HEK293 (cell line): ENCODE results near the gene SNRNP40.

Experiments
- CTCF ChIA-PET: fragments of 350-600 bp; formaldehyde crosslinking; extraction: SDS; loops from one replicate; lab custom pipeline; 2021; ENCODE audit warnings: antibody characterized with exemption; lab: Yijun Ruan, JAX
- POLR2A ChIA-PET: fragments of 300-600 bp; formaldehyde crosslinking; extraction: SDS; loops from one replicate; lab custom pipeline; 2020; ENCODE audit warnings: antibody characterized with exemption, inconsistent platforms; lab: Yijun Ruan, JAX
- H3K27ac ChIP-seq: fragments of 200-500 bp; sonication (Bioruptor generic); 2 replicates; pipeline ENCODE4 v1.5.1; 2014; ENCODE audit warnings: low read depth, low read length, control low read depth, inconsistent platforms; ENCODE audit errors: extremely low read depth
- H3K36me3 ChIP-seq, 2 experiments: fragments of 200-500 bp in 1 of 2; sonication (Bioruptor generic) in 1 of 2; 1 replicate in 1 of 2; 2 replicates in 1 of 2; pipeline ENCODE4 v1.5.1; 2014 to 2017; ENCODE audit warnings: inconsistent platforms in 2 of 2, low read length in 2 of 2; ENCODE audit not compliant: control insufficient read depth in 2 of 2, insufficient read depth in 1 of 2
- H3K4me1 ChIP-seq: fragments of 200-500 bp; sonication (Bioruptor generic); 2 replicates; pipeline ENCODE4 v1.5.1; 2014; ENCODE audit warnings: mild to moderate bottlenecking, low read length, inconsistent platforms; ENCODE audit not compliant: control insufficient read depth, insufficient read depth
- H3K4me3 ChIP-seq: 2 replicates; pipeline ENCODE4 v1.5.1; 2011; ENCODE audit warnings: low read depth, mild to moderate bottlenecking, control low read depth, low read length, moderate library complexity
- H3K9me3 ChIP-seq: fragments of 200-500 bp; sonication (Bioruptor generic); 2 replicates; pipeline ENCODE4 v1.5.1; 2014; ENCODE audit warnings: low read depth, low read length, inconsistent platforms; ENCODE audit not compliant: control insufficient read depth, insufficient read depth
- MYNN ChIP-seq: fragments of 450-650 bp; formaldehyde crosslinking; IDR thresholded peaks from 2 replicates; pipeline ENCODE4 v1.5.1; 2016; ENCODE audit warnings: missing biosample characterization, missing genetic modification characterization, borderline replicate concordance
- SP2 ChIP-seq: fragments of 450-650 bp; formaldehyde crosslinking; IDR thresholded peaks from 2 replicates; pipeline ENCODE4 v1.5.1; 2016; ENCODE audit warnings: missing biosample characterization, missing genetic modification characterization
- ZFHX2 ChIP-seq: fragments of 450-650 bp; formaldehyde crosslinking; conservative IDR thresholded peaks from 2 replicates; pipeline ENCODE4 v1.5.1; 2016; ENCODE audit warnings: missing biosample characterization, missing genetic modification characterization
- ZFP37 ChIP-seq: fragments of 450-650 bp; formaldehyde crosslinking; IDR thresholded peaks from 2 replicates; pipeline ENCODE4 v1.5.1; 2016; ENCODE audit warnings: missing biosample characterization, missing genetic modification characterization
- ZNF10 ChIP-seq: fragments of 450-650 bp; formaldehyde crosslinking; IDR thresholded peaks from 2 replicates; pipeline ENCODE4 v1.5.1; 2017; ENCODE audit warnings: missing biosample characterization, missing genetic modification characterization
- ZNF174 ChIP-seq: fragments of 450-650 bp; formaldehyde crosslinking; IDR thresholded peaks from 2 replicates; pipeline ENCODE4 v1.5.0; 2017; ENCODE audit warnings: missing biosample characterization, mild to moderate bottlenecking, missing genetic modification characterization
- ZNF24 ChIP-seq: fragments of 450-650 bp; formaldehyde crosslinking; IDR thresholded peaks from 2 replicates; pipeline ENCODE4 v1.5.1; 2016; ENCODE audit warnings: missing biosample characterization, missing genetic modification characterization
- ZNF335 ChIP-seq: fragments of 450-650 bp; formaldehyde crosslinking; conservative IDR thresholded peaks from 2 replicates; pipeline ENCODE4 v1.5.1; 2016; ENCODE audit warnings: missing biosample characterization, missing genetic modification characterization
- ZNF501 ChIP-seq: fragments of 450-650 bp; formaldehyde crosslinking; IDR thresholded peaks from 2 replicates; pipeline ENCODE4 v1.5.1; 2016; ENCODE audit warnings: missing biosample characterization, missing genetic modification characterization
- ZNF585B ChIP-seq: fragments of 450-650 bp; formaldehyde crosslinking; IDR thresholded peaks from 2 replicates; pipeline ENCODE4 v1.5.1; 2016; ENCODE audit warnings: missing biosample characterization, missing genetic modification characterization
- ZNF658 ChIP-seq: fragments of 450-650 bp; formaldehyde crosslinking; IDR thresholded peaks from 2 replicates; pipeline ENCODE4; 2016; ENCODE audit warnings: missing biosample characterization, missing genetic modification characterization
- TF ChIP-seq, protein P1 (sequence below): fragments of 450-650 bp; formaldehyde crosslinking; IDR thresholded peaks from 2 replicates; pipeline ENCODE4 v1.5.1; 2017; ENCODE audit warnings: missing biosample characterization, missing genetic modification characterization
- TF ChIP-seq, protein P2 (sequence below): fragments of 450-650 bp; formaldehyde crosslinking; IDR thresholded peaks from 2 replicates; pipeline ENCODE4 v1.5.1; 2016; ENCODE audit warnings: missing biosample characterization, missing genetic modification characterization
- TF ChIP-seq, protein P3 (sequence below): fragments of 450-650 bp; formaldehyde crosslinking; IDR thresholded peaks from 2 replicates; pipeline ENCODE4 v1.5.1; 2016; ENCODE audit warnings: missing biosample characterization, missing genetic modification characterization
- TF ChIP-seq, protein P4 (sequence below): fragments of 450-650 bp; formaldehyde crosslinking; IDR thresholded peaks from 2 replicates; pipeline ENCODE4 v1.5.1; 2016; ENCODE audit warnings: missing biosample characterization, missing genetic modification characterization
- TF ChIP-seq, protein P5 (sequence below): fragments of 450-650 bp; formaldehyde crosslinking; conservative IDR thresholded peaks from 2 replicates; pipeline ENCODE4 v1.5.1; 2016; ENCODE audit warnings: low read depth, missing biosample characterization, missing genetic modification characterization

Gene SNRNP40

DNA sequence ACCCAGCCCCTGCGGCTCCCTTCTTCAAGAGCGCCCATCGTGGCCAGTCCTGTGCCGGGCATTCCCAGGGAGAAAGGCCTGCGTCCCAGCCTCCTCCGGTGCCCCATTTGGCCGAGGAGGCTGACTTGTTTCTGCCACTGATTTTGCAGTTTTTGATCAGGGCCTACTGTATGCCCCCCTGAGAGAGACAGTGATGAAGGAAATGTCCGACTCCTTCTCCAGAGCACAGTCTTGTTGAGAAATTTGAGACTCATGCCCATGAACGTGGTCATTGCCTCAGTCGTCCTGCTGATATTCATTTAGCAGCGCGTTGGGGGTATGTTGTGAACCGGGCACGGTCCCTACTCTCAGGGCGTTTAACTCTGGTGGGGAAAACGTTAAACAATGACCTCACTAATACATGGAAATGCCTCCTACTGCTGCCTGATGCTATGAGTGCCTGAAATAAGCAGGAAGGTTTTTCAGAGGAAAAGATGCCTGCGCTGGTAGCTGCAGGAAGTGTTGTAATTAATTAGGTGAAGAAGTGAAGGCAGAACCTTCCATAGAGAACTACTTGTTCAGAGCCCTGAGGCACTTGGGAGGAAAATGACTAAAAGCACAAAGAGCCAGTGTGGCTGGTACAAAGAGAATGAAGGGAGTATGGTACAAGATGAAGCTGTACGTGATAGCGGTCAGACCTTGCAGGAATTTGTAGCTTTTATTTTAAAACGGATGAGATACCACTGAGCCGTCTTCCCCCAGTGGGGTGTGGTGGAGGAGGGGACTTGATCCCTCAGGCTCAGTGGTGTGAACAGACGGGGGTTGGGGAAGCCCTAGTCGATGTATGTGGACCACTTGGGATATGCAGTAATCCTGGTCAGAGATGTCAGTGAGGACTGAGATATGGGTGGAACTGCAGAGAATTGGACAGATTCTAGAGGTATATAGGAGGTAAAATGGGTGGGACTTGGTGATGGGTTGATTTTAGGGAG lies 974 bp upstream of the SNRNP40 start (continued):
- TF ChIP-seq, protein P1, sequence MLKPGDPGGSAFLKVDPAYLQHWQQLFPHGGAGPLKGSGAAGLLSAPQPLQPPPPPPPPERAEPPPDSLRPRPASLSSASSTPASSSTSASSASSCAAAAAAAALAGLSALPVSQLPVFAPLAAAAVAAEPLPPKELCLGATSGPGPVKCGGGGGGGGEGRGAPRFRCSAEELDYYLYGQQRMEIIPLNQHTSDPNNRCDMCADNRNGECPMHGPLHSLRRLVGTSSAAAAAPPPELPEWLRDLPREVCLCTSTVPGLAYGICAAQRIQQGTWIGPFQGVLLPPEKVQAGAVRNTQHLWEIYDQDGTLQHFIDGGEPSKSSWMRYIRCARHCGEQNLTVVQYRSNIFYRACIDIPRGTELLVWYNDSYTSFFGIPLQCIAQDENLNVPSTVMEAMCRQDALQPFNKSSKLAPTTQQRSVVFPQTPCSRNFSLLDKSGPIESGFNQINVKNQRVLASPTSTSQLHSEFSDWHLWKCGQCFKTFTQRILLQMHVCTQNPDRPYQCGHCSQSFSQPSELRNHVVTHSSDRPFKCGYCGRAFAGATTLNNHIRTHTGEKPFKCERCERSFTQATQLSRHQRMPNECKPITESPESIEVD (tag by site-specific recombination): no peak
- TF ChIP-seq SP2 (tag by site-specific recombination) (0 out of 2 replicates have a peak, but pooled peaks have one; percentile 12), ZFP37 (tag by site-specific recombination) (peak; percentile 19; the same call in 1 of the 2 replicates), MYNN (0 out of 2 replicates have a peak, but pooled peaks have one; percentile 12), ZNF24 (tag by site-specific recombination) (peak; percentile 63; the same call in 1 of the 2 replicates), ZNF174 (no peak), ZNF501 (tag by site-specific recombination) (peak; percentile 47), ZNF335 (tag by site-specific recombination) (peak; percentile 82), ZNF10 (peak; percentile 67; the same call in 1 of the 2 replicates)
- TF ChIP-seq, protein P2, sequence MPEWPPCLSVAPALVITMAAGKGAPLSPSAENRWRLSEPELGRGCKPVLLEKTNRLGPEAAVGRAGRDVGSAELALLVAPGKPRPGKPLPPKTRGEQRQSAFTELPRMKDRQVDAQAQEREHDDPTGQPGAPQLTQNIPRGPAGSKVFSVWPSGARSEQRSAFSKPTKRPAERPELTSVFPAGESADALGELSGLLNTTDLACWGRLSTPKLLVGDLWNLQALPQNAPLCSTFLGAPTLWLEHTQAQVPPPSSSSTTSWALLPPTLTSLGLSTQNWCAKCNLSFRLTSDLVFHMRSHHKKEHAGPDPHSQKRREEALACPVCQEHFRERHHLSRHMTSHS (tag by site-specific recombination): no peak
- TF ChIP-seq, protein P3, sequence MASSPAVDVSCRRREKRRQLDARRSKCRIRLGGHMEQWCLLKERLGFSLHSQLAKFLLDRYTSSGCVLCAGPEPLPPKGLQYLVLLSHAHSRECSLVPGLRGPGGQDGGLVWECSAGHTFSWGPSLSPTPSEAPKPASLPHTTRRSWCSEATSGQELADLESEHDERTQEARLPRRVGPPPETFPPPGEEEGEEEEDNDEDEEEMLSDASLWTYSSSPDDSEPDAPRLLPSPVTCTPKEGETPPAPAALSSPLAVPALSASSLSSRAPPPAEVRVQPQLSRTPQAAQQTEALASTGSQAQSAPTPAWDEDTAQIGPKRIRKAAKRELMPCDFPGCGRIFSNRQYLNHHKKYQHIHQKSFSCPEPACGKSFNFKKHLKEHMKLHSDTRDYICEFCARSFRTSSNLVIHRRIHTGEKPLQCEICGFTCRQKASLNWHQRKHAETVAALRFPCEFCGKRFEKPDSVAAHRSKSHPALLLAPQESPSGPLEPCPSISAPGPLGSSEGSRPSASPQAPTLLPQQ (tag by site-specific recombination): 0 out of 2 replicates have a peak, but pooled peaks have one; percentile 7

DNA sequence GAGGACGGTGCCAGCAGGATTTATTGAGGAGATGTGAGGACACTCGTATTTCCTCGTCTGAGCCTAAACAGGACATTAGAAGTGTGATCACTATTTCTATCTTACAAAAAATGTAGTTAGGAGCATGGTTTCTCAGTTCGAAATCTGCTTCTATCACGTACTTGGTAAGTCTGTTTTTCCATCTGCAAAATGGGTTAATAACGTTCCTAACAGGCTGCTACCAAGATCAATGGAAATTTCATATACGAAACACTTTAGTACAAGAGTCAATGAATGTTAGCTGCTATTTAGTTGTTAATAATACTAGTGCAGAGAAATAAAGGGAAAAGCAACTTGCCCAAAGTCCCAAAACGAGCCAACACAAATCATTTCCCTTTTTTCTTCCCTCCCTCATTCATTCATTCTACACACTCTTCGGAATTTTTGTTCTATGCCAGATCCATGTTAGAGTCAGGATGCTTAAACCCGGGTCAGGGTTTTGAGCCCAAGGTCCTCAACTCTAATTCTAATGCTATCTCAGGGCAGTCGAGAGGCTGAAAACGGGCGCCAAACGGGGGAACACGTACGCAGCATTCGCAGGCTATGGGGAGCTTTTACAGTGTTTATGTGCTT lies 608 bp downstream of the SNRNP40 start:
- CTCF ChIA-PET: interaction anchor here (1.0 to 2.5 kb wide), 4 partner anchors 12 to 115 kb away, joined by 3 to 20 read pairs (median 7); no protein-coding TSS in a partner anchor
- no peaks in the 10 kb centered on the region for H3K9me3 ChIP-seq
- POLR2A ChIA-PET: interaction anchor here (0.6 to 2.2 kb wide), 24 partner anchors 8 to 349 kb away, joined by 3 to 39 read pairs (median 4); partner anchors contain the start of genes FABP3 and PEF1
- TF ChIP-seq ZNF658 (tag by site-specific recombination) (no peak), ZFP37 (tag by site-specific recombination) (0 out of 2 replicates have a peak, but pooled peaks have one; percentile 26), ZNF585B (tag by site-specific recombination) (no peak), ZNF501 (tag by site-specific recombination) (0 out of 2 replicates have a peak, but pooled peaks have one; percentile 64), ZFHX2 (tag by site-specific recombination) (no peak)
- TF ChIP-seq, protein P4, sequence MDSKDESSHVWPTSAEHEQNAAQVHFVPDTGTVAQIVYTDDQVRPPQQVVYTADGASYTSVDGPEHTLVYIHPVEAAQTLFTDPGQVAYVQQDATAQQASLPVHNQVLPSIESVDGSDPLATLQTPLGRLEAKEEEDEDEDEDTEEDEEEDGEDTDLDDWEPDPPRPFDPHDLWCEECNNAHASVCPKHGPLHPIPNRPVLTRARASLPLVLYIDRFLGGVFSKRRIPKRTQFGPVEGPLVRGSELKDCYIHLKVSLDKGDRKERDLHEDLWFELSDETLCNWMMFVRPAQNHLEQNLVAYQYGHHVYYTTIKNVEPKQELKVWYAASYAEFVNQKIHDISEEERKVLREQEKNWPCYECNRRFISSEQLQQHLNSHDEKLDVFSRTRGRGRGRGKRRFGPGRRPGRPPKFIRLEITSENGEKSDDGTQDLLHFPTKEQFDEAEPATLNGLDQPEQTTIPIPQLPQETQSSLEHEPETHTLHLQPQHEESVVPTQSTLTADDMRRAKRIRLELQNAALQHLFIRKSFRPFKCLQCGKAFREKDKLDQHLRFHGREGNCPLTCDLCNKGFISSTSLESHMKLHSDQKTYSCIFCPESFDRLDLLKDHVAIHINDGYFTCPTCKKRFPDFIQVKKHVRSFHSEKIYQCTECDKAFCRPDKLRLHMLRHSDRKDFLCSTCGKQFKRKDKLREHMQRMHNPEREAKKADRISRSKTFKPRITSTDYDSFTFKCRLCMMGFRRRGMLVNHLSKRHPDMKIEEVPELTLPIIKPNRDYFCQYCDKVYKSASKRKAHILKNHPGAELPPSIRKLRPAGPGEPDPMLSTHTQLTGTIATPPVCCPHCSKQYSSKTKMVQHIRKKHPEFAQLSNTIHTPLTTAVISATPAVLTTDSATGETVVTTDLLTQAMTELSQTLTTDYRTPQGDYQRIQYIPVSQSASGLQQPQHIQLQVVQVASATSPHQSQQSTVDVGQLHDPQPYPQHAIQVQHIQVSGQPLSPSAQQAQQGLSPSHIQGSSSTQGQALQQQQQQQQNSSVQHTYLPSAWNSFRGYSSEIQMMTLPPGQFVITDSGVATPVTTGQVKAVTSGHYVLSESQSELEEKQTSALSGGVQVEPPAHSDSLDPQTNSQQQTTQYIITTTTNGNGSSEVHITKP (tag by site-specific recombination): no peak
- TF ChIP-seq, protein P5, sequence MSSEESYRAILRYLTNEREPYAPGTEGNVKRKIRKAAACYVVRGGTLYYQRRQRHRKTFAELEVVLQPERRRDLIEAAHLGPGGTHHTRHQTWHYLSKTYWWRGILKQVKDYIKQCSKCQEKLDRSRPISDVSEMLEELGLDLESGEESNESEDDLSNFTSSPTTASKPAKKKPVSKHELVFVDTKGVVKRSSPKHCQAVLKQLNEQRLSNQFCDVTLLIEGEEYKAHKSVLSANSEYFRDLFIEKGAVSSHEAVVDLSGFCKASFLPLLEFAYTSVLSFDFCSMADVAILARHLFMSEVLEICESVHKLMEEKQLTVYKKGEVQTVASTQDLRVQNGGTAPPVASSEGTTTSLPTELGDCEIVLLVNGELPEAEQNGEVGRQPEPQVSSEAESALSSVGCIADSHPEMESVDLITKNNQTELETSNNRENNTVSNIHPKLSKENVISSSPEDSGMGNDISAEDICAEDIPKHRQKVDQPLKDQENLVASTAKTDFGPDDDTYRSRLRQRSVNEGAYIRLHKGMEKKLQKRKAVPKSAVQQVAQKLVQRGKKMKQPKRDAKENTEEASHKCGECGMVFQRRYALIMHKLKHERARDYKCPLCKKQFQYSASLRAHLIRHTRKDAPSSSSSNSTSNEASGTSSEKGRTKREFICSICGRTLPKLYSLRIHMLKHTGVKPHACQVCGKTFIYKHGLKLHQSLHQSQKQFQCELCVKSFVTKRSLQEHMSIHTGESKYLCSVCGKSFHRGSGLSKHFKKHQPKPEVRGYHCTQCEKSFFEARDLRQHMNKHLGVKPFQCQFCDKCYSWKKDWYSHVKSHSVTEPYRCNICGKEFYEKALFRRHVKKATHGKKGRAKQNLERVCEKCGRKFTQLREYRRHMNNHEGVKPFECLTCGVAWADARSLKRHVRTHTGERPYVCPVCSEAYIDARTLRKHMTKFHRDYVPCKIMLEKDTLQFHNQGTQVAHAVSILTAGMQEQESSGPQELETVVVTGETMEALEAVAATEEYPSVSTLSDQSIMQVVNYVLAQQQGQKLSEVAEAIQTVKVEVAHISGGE (tag by site-specific recombination): 0 out of 2 replicates have a peak, but pooled peaks have one; percentile 19
- H3K36me3 ChIP-seq: peaks cover 22 to 49% of the 10 kb centered on the region in 2 experiments
- H3K4me1 ChIP-seq: peaks cover 8% of the 10 kb centered on the region; the same call in 1 of the 2 replicates
- peak overlapping the region; percentile 76 for H3K4me3 ChIP-seq
- peak overlapping the region; percentile 27; the same call in 1 of the 2 replicates for H3K27ac ChIP-seq
